GM19043 (cell line): ENCODE measurements around the gene EIF4G1.
A peak's percentile ranks its signal among the peaks of the same experiment; 100 is the strongest.

Experiments used
- ATAC-seq: cut with Tn5 transposase; IDR thresholded peaks from one replicate; pipeline ENCODE4 v1.9.1; 2021; ENCODE audit warnings: low read depth; ENCODE audit not compliant: unreplicated experiment

Gene EIF4G1

DNA sequence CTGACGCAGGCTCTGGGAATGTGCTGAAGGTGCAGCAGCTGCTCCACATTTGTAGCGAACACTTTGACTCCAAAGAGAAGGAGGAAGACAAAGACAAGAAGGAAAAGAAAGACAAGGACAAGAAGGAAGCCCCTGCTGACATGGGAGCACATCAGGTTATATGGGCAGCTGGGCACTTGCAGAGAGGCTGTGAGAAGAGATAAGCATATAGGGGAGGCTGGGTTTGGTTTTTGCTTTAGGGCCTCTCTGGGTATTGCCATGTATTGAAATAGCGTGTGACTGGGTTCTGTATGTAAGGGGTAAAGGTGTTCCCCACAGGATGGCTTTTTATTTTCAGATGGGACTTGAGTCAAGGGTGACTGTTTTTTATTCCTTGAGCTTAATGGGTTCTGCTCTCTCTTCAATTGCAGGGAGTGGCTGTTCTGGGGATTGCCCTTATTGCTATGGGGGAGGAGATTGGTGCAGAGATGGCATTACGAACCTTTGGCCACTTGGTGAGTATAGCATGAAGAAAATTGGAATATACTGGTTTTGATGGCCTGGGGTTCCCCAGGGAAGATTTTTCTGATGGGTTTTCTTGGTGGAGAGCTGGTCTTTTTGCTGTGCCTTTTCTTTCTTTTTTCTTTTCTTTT lies 7.9 kb upstream of the EIF4G1 start:
- no peak for ATAC-seq

- ATAC-seq: no peak
Measured at GRCh38 chr3:184307915-184308314, 6.5 kb upstream of the EIF4G1 start.

GRCh38 chr3:184308744-184309143 lies 5.7 kb upstream of the EIF4G1 start:
- ATAC-seq: no peak

DNA sequence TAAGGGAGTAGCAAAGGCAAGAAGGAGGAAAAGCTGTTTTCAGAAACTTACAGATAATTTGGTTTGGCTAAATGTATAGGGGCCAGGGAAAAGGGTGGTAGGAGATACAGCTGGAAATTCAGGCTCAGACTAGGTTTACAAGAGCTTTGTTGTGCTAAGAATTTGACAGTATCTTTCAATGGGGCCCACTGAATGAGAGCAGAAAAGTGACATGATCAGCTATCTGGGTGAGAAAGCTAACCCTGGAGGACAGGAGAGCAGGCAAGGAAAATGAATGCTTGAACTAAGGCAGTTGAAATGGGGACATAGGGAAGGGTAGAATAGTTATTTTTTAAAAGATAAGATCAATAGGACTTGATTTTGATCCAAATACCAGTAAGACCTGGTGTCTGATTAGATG lies 2.8 kb upstream of the EIF4G1 start:
- ATAC-seq: no peak

DNA sequence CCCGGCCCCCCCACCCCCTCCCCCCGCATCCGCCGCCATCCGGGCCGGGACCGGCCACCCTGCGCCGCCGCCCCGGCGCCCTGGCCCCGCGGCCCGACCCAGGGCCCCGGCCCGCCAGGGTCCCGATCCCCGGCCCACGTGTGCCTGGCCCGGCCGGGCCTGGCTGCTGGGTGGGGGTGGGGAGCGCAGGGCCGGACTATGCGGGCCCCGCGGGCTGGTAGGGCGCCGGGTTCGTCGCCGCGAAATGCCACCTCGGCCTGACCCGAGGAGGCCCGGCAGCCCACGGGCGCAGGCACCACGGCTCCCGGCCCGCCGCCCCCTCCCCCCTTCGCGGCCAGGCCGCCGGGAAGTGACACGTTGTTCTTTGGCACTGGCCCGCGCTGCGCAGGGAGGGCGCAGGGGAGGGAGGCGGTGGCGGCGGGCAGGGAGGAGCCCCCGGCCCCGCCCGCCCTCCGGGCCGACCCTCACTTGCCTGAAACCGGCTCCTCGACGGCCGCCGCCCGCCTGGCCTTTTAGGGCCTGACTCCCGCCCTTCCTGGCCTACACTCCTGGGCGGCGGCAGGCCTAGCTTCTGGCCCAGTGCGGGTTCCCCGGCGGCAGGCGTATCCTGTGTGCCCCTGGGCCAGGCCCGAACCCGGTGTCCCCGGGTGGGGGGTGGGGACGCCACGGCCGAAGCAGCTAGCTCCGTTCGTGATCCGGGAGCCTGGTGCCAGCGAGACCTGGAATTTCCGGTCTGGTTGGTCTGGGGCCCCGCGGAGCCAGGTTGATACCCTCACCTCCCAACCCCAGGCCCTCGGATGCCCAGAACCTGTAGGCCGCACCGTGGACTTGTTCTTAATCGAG lies 515 bp downstream of the EIF4G1 start:
- ATAC-seq: peak; percentile 31

- ATAC-seq: no peak
Measured at GRCh38 chr3:184315543-184315867, 1.1 kb downstream of the EIF4G1 start.

GRCh38 chr3:184315871-184316661 lies 1.7 kb downstream of the EIF4G1 start:
- no peak for ATAC-seq

- no peak for ATAC-seq
Measured at GRCh38 chr3:184316792-184317191, 2.4 kb downstream of the EIF4G1 start.

DNA sequence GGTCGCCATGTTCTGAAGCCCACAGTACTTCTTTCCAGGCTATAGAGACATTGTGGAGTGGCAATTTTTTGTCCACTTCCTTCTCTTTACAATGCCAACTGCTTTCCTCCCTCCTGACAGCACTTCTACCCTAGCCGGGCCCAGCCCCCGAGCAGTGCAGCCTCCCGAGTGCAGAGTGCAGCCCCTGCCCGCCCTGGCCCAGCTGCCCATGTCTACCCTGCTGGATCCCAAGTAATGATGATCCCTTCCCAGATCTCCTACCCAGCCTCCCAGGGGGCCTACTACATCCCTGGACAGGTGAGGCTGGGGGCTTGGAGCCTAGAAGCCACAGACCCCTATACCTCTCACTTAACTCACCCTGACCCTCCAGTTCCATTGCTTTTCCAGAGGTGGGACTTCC lies 2.8 kb downstream of the EIF4G1 start:
- ATAC-seq: no peak

DNA sequence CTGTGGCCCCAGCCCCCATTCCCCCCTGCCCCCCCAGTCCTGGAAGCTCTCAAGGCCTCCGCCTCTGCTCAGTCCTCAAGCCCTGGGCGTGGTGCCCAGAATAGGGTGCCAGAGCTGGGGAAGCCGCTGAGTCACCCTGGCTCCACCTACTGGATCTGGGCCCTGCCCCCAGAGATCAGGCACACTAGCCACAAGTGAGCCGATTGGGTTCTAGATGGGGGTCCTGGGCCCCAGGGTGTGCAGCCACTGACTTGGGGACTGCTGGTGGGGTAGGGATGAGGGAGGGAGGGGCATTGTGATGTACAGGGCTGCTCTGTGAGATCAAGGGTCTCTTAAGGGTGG lies 5.7 kb downstream of the EIF4G1 start:
- no peak for ATAC-seq

DNA sequence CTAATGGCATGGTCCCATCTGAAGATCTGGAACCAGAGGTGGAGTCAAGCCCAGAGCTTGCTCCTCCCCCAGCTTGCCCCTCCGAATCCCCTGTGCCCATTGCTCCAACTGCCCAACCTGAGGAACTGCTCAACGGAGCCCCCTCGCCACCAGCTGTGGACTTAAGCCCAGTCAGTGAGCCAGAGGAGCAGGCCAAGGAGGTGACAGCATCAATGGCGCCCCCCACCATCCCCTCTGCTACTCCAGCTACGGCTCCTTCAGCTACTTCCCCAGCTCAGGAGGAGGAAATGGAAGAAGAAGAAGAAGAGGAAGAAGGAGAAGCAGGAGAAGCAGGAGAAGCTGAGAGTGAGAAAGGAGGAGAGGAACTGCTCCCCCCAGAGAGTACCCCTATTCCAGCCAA lies 7.3 kb downstream of the EIF4G1 start:
- no peak for ATAC-seq

DNA sequence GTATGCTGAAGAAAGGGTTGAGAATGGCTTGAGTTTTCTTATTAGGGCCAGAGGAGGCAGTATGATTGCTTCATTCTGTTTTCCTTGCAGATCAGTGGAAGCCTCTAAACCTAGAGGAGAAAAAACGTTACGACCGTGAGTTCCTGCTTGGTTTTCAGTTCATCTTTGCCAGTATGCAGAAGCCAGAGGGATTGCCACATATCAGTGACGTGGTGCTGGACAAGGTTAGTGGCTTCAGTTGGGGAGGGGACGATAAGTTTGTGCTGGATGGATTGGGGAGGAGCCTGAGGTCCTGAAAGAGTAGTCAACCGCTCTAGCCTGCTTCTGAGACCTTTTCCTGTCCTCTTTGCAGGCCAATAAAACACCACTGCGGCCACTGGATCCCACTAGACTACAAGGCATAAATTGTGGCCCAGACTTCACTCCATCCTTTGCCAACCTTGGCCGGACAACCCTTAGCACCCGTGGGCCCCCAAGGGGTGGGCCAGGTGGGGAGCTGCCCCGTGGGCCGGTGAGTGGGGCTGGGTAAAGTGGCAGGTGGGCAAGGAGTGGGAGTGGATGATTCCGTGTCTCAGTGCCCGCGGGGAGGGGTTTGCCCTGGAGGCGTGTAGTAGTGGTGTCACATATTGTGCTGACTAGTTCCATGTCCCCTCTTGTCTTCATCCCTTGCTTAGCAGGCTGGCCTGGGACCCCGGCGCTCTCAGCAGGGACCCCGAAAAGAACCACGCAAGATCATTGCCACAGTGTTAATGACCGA lies 8.5 kb downstream of the EIF4G1 start:
- no peak for ATAC-seq

- ATAC-seq: no peak
Measured at GRCh38 chr3:184323696-184324095, 9.3 kb downstream of the EIF4G1 start.

DNA sequence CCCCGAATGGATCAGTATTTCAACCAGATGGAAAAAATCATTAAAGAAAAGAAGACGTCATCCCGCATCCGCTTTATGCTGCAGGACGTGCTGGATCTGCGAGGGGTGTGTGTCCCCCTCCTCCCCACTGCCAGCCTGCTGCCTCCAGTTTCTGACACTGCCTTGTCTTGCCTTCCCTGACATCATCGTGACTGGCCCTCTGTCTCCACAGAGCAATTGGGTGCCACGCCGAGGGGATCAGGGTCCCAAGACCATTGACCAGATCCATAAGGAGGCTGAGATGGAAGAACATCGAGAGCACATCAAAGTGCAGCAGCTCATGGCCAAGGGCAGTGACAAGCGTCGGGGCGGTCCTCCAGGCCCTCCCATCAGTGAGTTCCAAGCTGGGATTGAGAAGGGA lies 10.9 kb downstream of the EIF4G1 start:
- ATAC-seq: no peak

DNA sequence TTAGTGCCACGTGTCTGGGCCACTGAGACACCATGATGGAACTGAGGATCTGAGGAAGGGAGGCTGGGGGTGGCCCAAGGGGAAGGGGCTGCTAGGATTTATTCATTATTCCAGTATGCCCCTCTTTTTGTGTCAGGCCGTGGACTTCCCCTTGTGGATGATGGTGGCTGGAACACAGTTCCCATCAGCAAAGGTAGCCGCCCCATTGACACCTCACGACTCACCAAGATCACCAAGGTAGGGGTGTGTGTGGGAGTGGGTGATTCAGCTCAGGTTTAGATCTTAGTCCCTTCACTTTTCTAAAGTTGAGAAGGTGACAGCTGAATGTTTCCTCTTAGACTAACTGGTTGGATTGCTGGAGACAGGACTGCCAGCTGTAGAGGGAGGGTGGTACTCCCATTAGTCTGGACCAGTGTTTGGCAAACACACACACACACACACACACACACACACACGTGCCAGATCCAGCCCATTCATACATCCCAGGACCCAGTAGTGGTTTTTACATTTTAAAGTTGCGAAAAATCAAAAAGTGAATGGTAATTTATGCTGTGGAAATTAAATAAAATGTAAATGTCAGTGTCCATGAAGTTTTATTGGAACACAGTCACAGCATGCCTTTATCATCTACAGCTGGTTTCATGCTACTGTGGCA lies 11.4 kb downstream of the EIF4G1 start:
- ATAC-seq: no peak

DNA sequence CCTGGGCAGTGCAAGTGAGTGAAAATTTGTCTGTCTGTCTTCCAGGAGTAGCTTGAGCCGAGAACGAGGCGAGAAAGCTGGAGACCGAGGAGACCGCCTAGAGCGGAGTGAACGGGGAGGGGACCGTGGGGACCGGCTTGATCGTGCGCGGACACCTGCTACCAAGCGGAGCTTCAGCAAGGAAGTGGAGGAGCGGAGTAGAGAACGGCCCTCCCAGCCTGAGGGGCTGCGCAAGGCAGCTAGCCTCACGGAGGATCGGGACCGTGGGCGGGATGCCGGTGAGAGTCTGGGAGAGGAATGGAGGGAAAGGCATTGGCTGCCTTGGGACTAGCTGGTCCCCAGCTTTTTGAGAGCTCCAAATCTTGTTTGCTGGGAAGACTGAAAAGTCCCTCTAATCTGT lies 12.8 kb downstream of the EIF4G1 start:
- ATAC-seq: no peak

DNA sequence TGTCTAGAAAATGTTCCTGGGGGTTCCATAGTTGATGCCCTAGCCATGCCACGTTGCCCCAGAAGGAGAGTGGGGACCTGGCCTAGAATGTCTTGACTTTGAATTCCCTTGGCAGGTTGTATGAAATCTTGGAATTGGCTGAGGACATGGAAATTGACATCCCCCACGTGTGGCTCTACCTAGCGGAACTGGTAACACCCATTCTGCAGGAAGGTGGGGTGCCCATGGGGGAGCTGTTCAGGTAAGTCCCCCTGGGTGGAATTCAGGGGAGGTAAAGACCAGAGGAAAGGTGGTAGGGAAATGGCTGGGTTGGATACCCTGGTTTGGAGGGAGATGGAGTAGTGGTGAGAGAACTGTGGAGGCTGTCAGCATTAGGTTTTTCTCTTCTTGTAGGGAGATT lies 14.1 kb downstream of the EIF4G1 start:
- ATAC-seq: no peak

- no peak for ATAC-seq
Measured at GRCh38 chr3:184332370-184333090, 18.1 kb downstream of the EIF4G1 start.

- no peak for ATAC-seq
Measured at GRCh38 chr3:184333190-184333589, 18.8 kb downstream of the EIF4G1 start.

DNA sequence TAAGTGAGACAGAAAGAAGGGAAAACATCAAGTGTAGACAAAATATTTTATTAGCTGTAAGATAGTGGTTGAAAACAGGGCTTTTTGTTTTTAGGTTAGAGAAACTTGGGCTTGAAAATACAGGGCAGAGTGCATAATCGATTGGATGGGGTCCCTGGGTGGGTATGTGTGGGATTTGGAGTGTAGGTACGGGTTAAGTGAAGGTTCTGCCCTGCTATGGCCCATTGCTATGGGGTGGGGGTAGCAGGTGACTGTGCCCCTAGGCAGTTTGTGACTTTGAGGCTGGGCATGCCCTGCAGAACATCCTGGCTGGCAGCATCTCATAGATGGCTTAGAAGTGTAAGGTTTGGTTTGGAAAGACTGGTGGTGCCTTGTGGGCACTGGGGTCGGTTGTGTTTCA lies 19.3 kb downstream of the EIF4G1 start:
- no peak for ATAC-seq
